ENCODE measurements around the gene RAP1B.

Gene RAP1B

GRCh38 chr12:68686595-68687521, 76.2 kb downstream of the RAP1B start, which contains the start of gene NUP107:
NUP107 (plus strand) TSS chr12:68686978; CDS start chr12:68687066, 88 bp downstream.
- TF ChIP-seq, protein P1, sequence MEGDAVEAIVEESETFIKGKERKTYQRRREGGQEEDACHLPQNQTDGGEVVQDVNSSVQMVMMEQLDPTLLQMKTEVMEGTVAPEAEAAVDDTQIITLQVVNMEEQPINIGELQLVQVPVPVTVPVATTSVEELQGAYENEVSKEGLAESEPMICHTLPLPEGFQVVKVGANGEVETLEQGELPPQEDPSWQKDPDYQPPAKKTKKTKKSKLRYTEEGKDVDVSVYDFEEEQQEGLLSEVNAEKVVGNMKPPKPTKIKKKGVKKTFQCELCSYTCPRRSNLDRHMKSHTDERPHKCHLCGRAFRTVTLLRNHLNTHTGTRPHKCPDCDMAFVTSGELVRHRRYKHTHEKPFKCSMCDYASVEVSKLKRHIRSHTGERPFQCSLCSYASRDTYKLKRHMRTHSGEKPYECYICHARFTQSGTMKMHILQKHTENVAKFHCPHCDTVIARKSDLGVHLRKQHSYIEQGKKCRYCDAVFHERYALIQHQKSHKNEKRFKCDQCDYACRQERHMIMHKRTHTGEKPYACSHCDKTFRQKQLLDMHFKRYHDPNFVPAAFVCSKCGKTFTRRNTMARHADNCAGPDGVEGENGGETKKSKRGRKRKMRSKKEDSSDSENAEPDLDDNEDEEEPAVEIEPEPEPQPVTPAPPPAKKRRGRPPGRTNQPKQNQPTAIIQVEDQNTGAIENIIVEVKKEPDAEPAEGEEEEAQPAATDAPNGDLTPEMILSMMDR (IDR thresholded peaks at IDR 0.05; ENCODE audit: control extremely low read depth, extremely low read depth, low read depth, missing control alignments): no peak
- ChIA-PET POLR2A (no interaction called here), CTCF (interaction anchor here (1.0 kb wide), 1 partner anchor 25 kb away, joined by 3 read pairs; no protein-coding TSS in a partner anchor)
- DNase-seq (ENCODE audit: extremely low spot score): peak; percentile 96

- CTCF ChIA-PET: no interaction called here
- TF ChIP-seq, protein P1 (IDR thresholded peaks at IDR 0.05; ENCODE audit: control extremely low read depth, extremely low read depth, low read depth, missing control alignments): no peak
- DNase-seq (ENCODE audit: extremely low spot score): no peak
- POLR2A ChIA-PET: no interaction called here
Observed at GRCh38 chr12:68695454-68695853, 84.8 kb downstream of the RAP1B start.

DNA sequence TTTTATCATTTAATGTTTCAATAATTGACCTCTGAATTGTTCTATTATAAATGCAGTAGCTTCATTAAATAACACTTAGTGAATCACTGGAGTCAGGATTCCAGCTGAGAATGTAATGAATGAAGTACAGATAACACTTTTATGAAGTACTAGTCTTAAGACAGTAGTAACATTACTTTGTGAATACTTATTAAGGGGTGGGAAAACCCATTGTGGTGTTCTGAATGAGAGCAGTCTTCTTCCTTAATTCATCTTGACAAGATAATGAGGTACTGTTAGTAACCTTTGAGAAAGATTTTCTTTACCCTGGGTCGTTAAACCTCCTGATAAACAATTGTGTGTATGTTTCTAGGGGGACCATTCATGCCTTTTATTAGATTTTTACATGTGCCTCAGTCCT, 88.8 kb downstream of the RAP1B start:
- CTCF ChIA-PET: no interaction called here
- no peak for DNase-seq (ENCODE audit: extremely low spot score)
- TF ChIP-seq, protein P1 (IDR thresholded peaks at IDR 0.05; ENCODE audit: control extremely low read depth, extremely low read depth, low read depth, missing control alignments): no peak
- POLR2A ChIA-PET: no interaction called here
